ENCODE results near the gene ERF.

DNA sequence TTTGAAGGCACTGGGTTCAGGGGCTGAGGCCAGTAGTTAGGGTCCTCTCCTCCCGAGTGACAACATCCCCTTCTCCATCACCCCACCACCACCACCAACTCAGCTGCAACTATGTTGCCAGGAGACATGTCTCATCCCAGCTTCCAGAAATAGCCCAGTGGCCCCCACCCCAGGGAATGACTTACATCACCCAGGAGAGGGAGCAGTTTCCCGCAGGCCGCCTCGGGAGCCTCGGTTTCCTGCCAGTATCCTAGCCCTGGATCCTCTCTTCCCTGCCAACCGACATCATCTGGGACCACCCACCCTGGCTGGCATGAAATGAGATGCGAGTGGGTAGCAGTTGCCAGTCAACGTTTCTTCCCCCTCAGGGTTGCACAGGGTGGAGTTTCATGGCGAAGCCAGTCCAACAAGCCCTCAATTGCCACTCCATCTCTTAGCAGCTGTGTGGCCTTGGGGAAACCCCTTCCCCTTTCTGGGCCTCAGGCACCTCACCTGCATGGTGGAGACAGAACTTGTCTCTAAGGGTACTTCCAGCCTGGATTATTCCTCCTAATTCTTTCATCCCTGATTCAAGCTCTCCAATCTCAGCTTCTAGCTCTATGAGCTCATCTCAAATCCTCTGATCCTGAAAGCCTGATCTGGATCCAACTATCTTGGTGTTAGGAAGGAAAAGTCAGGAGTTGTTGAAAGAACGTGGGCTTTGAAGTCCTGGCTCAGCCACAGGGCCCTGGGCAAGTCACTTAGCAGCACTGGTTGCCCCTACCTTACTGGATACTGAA lies 8.6 kb downstream of the ERF start:
- TF ChIP-seq, protein P1, sequence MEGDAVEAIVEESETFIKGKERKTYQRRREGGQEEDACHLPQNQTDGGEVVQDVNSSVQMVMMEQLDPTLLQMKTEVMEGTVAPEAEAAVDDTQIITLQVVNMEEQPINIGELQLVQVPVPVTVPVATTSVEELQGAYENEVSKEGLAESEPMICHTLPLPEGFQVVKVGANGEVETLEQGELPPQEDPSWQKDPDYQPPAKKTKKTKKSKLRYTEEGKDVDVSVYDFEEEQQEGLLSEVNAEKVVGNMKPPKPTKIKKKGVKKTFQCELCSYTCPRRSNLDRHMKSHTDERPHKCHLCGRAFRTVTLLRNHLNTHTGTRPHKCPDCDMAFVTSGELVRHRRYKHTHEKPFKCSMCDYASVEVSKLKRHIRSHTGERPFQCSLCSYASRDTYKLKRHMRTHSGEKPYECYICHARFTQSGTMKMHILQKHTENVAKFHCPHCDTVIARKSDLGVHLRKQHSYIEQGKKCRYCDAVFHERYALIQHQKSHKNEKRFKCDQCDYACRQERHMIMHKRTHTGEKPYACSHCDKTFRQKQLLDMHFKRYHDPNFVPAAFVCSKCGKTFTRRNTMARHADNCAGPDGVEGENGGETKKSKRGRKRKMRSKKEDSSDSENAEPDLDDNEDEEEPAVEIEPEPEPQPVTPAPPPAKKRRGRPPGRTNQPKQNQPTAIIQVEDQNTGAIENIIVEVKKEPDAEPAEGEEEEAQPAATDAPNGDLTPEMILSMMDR (conservative IDR thresholded peaks at IDR 0.05): no peak
- no peak for TF ChIP-seq EZH2 (IDR thresholded peaks at IDR 0.05; ENCODE audit: low read depth)

Data from PC-9 (cell line).